T1000 (cell line): ENCODE measurements around the gene CDC14B.

Experiments used
- DNase-seq: peaks from one replicate; lab custom pipeline; 2025; ENCODE audit warnings: mixed read lengths; lab: John Stamatoyannopoulos, UW

Gene CDC14B

GRCh38 chr9:96502539-96503373 lies 116.9 kb downstream of the CDC14B start:
- DNase-seq = no peak

- DNase-seq = no peak
Observed at GRCh38 chr9:96501633-96502538, 117.8 kb downstream of the CDC14B start.

- no peak for DNase-seq
Observed at GRCh38 chr9:96500696-96501632, 118.7 kb downstream of the CDC14B start.

DNA sequence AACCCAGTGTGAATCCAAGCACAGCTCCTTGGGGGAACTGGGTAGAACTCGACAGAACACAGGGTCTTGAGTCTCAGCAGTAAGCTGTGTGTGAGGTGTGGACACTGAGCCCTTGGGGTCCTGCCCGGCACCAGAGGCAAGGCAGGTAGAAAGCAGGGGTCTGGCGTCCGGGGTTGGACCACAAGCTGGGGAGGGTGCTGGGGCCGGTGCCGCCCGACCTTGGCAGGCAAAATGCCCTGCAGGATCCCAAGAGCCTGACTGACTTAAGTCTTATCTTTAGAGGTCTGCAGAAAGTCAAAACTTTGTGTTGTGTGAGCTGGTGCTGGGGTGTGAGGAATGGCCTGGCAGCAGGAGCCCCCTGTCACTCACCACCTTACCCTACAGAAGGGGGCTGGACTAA lies 120.4 kb downstream of the CDC14B start:
- no peak for DNase-seq

DNA sequence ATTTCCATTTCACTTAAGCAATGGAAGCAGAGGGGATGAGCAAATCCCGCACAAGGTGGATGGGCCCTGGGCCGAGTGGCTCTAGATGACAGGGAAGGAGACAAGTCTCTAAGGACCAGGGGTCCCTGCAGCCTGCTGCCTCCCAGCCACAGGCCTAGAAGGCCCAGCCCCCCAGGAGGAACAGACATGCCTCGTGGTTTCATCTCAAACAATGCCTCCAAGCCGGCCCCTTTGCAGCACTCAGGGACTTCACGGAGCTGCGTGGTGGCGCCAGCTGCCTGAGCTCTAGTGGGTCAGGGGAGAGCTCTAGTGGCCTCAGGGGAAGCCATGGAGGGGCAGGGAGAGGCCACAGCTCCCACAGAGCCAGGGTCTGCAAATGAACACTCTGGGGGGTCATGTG lies 120.8 kb downstream of the CDC14B start:
- DNase-seq = no peak

DNA sequence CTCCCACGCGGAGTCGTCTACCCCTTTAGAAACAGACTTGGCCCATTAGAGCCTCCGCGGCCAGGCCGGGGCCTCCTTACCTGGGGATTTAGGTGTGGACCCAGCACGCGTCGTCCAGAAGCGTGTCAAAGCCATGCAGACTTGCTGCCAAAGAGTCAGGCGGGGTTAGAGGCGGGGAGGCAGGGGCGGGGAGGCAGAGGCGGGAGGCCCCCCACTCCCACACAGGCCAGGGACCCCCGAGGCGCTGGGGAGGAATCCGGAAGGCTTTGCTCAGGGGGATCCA lies 122.6 kb downstream of the CDC14B start:
- DNase-seq = no peak

DNA sequence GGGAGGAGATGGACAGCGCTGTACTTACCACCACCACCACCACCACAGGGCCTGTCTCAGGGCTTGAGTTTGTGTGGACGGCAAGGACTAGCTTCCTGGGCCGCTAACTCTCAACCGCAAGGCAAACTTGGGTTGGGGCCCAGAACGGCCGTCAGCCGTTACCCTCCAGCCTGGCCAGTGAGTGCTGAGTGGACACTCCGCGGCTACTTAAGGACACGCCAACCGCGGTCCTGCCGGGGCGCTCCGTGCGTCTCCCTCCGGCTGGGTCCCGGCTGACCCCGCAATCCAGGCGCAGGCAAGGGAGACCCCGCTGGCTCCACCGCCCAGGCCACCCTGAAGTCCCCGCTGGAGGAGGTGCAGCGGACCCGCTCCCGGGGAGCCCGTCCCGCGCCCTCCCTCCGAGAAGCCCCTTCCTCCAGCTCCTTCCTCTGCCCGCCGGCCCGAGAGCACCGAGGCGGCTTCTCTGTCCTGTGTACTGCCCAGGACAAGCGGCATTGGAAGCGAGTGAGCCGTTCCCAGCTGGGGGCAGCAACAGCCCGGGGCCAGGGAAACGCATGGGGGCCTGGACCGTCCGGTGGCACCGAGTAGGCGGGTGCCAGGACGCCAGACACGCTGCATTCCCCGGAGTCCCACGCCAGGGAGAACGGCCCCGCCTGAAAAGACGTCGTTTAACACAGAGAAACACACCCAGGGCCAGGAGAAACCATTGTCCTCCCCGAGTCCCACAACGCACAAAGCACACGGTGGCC lies 123.1 kb downstream of the CDC14B start:
- DNase-seq = no peak

DNA sequence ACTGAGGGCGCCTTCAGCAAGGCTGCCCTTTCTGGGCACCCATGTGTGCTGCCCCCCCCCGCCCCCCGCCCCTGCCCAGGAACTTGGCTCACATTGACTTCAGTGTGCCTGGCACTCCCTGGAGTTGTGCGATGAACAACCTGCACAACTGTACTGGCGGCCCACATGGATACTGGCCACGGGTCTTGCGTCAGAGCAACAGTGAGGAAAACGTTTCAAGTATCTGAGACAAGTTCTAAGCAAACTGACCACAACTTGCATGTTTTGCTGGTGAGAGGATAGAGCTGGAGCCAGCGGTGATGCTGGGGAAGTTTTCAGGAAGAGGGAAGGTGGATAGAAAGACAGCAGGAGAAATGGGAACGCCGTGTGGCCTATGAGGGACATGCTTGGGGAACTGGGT lies 124.3 kb downstream of the CDC14B start:
- DNase-seq = no peak

- DNase-seq = no peak
Observed at GRCh38 chr9:96494215-96494800, 125.3 kb downstream of the CDC14B start.

DNA sequence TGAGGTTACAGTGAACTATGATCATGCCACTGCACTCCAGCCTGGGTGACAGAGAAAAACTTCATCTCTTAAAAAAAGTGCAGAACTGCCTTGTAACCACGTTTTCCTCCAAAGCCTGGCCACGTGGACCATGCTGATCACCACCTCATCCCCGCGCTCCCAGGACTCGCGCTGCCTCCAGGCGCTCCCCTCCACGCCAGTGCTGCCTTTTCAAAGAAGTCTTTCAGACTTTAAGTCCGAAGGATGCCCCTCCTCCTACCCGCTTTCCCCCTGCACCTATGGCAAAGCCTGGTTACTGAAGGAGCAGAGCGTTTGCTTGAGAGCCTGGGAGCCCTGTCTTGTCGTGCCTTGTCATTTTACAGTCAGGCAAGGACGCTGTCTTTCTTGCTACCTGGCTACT lies 125.9 kb downstream of the CDC14B start:
- DNase-seq = no peak

GRCh38 chr9:96492993-96493531 lies 126.6 kb downstream of the CDC14B start:
- DNase-seq = no peak

- no peak for DNase-seq
Observed at GRCh38 chr9:96491880-96492525, 127.6 kb downstream of the CDC14B start.

DNA sequence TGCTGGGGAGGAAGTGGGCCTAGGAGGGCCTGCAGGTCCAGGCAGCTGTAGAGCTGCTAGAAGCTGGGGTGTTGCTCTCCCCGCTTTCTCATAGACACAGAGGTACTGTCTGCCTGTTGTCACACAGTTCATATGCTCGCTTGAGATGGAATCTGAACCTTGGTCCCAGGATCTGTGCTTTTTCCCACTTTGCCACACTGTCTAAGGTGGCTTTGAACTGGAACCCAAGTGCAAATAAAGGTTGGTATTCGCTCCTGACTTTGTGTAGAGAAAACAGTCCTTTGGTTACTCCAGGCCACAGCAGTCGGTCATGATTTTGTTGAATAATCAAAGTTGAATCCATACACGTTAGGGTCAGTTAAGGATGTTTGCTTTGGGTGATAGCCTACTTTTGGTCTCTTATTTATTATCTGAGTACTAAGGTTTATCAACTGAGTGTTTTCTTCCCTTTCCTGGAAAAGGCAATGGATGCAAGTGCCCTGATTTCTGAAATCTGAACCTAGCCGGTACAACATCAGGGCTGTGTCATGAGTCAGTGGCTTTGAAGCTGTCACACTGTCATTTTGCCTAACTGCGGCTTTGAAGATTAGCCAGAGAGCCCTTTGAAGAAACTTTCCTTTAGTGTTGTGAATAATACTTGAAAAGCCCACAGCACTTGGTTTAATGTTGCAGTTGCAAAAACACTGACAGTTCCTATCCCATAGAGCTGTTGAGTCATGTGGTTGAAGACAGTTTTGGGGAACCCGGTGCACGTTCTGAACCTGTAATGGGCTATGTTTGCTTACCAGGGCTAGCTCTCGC lies 128.4 kb downstream of the CDC14B start:
- no peak for DNase-seq

DNA sequence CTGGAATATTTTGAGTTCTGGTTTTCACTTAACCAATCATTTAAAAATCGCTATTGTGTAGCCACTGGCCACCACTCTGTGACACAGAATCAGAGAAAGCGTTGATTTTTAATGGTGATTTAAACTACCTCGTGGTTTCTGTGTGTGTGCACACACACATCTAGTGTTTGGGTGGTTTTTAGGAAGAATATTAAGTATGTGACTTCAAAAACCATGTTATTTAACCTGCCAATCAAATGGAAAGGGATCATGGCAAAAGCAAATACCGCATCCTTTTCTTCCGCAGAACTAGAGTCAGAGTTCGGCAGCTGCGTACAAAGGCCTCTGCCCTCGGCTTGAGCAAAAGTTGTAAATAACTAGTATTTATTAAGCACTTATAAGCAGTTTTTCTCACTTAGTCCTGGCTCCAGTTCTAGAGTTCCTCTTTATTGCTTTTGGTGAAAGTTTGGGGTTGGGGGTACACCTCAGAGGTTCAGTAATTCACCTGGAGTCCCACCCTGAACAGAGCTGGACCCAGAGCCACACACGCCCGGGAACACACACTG lies 129.0 kb downstream of the CDC14B start:
- DNase-seq = no peak

- DNase-seq = no peak
Observed at GRCh38 chr9:96489482-96489979, 130.1 kb downstream of the CDC14B start.

DNA sequence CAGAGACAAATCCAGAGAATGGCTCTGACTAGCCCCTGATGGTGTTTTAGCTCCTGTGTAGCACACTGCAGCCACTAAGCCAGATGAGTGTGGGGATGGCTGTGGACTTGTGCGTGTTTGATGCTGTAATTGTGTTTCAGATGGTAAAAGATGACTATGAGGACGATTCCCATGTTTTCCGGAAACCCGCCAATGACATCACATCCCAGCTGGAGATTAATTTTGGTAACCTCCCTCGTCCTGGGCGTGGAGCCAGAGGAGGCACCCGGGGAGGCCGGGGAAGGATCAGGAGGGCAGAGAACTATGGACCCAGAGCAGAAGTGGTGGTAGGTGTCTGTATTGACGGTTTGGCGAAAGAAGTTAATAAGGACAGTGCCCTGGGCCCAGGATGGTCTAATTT lies 131.7 kb downstream of the CDC14B start:
- no peak for DNase-seq

GRCh38 chr9:96487029-96487396 lies 132.6 kb downstream of the CDC14B start:
- no peak for DNase-seq

GRCh38 chr9:96486386-96487028 lies 133.1 kb downstream of the CDC14B start:
- DNase-seq = no peak
